Measurements from ENCODE around the gene DCHS1. TPM values are rescaled to one million over a fixed set of nuclear protein-coding genes. Genes with fewer than 3 reads are reported as not detected.

DCHS1 gene
- total and polyA plus RNA-seq, 4 donors: 6.0 to 39.9 (median 11.5) TPM

- Histone ChIP-seq H3K4me1 (ENCODE audit: control insufficient read depth in 5 of 5, insufficient read depth in 5 of 5, low read length in 5 of 5) (peaks cover 0 to 6% (median 0%) of the 10 kb centered on the region in 5 donors), H3K27me3 (ENCODE audit: control insufficient read depth in 3 of 3, insufficient read depth in 3 of 3, low read length in 2 of 3) (no peaks in the 10 kb centered on the region), H3K36me3 (ENCODE audit: control insufficient read depth in 4 of 4, insufficient read depth in 4 of 4, low read length in 4 of 4) (peaks cover 0 to 73% (median 39%) of the 10 kb centered on the region in 4 donors), H3K9me3 (ENCODE audit: control insufficient read depth in 4 of 4, insufficient read depth in 3 of 4, low read length in 3 of 4) (peaks cover 0 to 2% (median 0%) of the 10 kb centered on the region in 4 donors), H3K9ac (ENCODE audit: insufficient read depth in 1 of 2, low read length in 2 of 2) (no peak overlapping the region), H3K4me3 (no peak overlapping the region), H3K27ac (ENCODE audit: low read depth in 1 of 2, low read length in 1 of 2) (no peak overlapping the region)
- 93 to 96% methylated on average over 24 of the region's 24 CpGs for WGBS, 2 donors
- no peak for TF ChIP-seq CTCF (IDR thresholded peaks at IDR 0.05; ENCODE audit: control extremely low read depth, extremely low read depth)
- no peak for DNase-seq
- ATAC-seq (ENCODE audit: insufficient read depth, low FRiP score): no peak
These were observed 26.1 kb downstream of the DCHS1 start for GRCh38 chr11:6629573-6629891.

- Histone ChIP-seq H3K27ac (ENCODE audit: low read depth in 1 of 2, low read length in 1 of 2) (no peak overlapping the region), H3K9me3 (ENCODE audit: control insufficient read depth in 4 of 4, insufficient read depth in 3 of 4, low read length in 3 of 4) (peaks cover 0 to 2% (median 0%) of the 10 kb centered on the region in 4 donors), H3K4me1 (ENCODE audit: control insufficient read depth in 5 of 5, insufficient read depth in 5 of 5, low read length in 5 of 5) (no peaks in the 10 kb centered on the region), H3K4me3 (no peak overlapping the region), H3K9ac (ENCODE audit: insufficient read depth in 1 of 2, low read length in 2 of 2) (no peak overlapping the region), H3K36me3 (ENCODE audit: control insufficient read depth in 4 of 4, insufficient read depth in 4 of 4, low read length in 4 of 4) (peaks cover 0 to 74% (median 41%) of the 10 kb centered on the region in 4 donors), H3K27me3 (ENCODE audit: control insufficient read depth in 3 of 3, insufficient read depth in 3 of 3, low read length in 2 of 3) (no peaks in the 10 kb centered on the region)
- no peak for ATAC-seq (ENCODE audit: insufficient read depth, low FRiP score)
- no peak for TF ChIP-seq CTCF (IDR thresholded peaks at IDR 0.05; ENCODE audit: control extremely low read depth, extremely low read depth)
- WGBS, 2 donors: 92 to 97% methylated on average over 4 of the region's 4 CpGs
- DNase-seq: no peak
These were observed 27.1 kb downstream of the DCHS1 start for GRCh38 chr11:6628526-6628925.

GRCh38 chr11:6627762-6628241 lies 27.8 kb downstream of the DCHS1 start:
- no peak for DNase-seq
- 67 to 69% methylated on average over 2 of the region's 2 CpGs for WGBS, 2 donors
- Histone ChIP-seq H3K36me3 (ENCODE audit: control insufficient read depth in 4 of 4, insufficient read depth in 4 of 4, low read length in 4 of 4) (peaks cover 0 to 70% (median 40%) of the 10 kb centered on the region in 4 donors), H3K9ac (ENCODE audit: insufficient read depth in 1 of 2, low read length in 2 of 2) (no peak overlapping the region), H3K4me1 (ENCODE audit: control insufficient read depth in 5 of 5, insufficient read depth in 5 of 5, low read length in 5 of 5) (no peaks in the 10 kb centered on the region), H3K9me3 (ENCODE audit: control insufficient read depth in 4 of 4, insufficient read depth in 3 of 4, low read length in 3 of 4) (peaks cover 0 to 2% (median 0%) of the 10 kb centered on the region in 4 donors), H3K4me3 (no peak overlapping the region), H3K27me3 (ENCODE audit: control insufficient read depth in 3 of 3, insufficient read depth in 3 of 3, low read length in 2 of 3) (no peaks in the 10 kb centered on the region), H3K27ac (ENCODE audit: low read depth in 1 of 2, low read length in 1 of 2) (no peak overlapping the region)
- TF ChIP-seq CTCF (IDR thresholded peaks at IDR 0.05; ENCODE audit: control extremely low read depth, extremely low read depth): no peak
- no peak for ATAC-seq (ENCODE audit: insufficient read depth, low FRiP score)
